Activated T-helper 2 cell treated with anti-CD3 and anti-CD28 coated beads, Interferon-gamma antibody, Interleukin-2, Interleukin-4, amounts not matched to agents 10 μg/mL and 5 μg/mL and 100 μg/mL, durations not matched to agents 14 hours and 24 hours and 36 hours (primary cell): ENCODE measurements around the gene MEGF11. TPM values are rescaled to one million over a fixed set of nuclear protein-coding genes. Genes with fewer than 3 reads are reported as not detected.

Source experiments
- DNase-seq: peaks from one replicate; pipeline ENCODE4 v3.0.0; 2021; ENCODE audit warnings: low spot score
- H3K27ac Mint-ChIP-seq: one replicate; pipeline ENCODE4 v1.8.0; 2021; ENCODE audit warnings: mixed read lengths
- H3K27me3 Mint-ChIP-seq: one replicate; pipeline ENCODE4 v1.8.0; 2021; ENCODE audit warnings: low read depth, mixed read lengths
- H3K36me3 Mint-ChIP-seq: one replicate; pipeline ENCODE4 v1.8.0; 2021; ENCODE audit warnings: low read depth, mixed read lengths
- H3K4me1 Mint-ChIP-seq: one replicate; pipeline ENCODE4 v1.8.0; 2021; ENCODE audit warnings: low read depth, mixed read lengths
- H3K4me3 Mint-ChIP-seq: one replicate; pipeline ENCODE4 v1.8.0; 2021; ENCODE audit warnings: low read depth, mild to moderate bottlenecking, moderate library complexity, mixed read lengths
- H3K9me3 Mint-ChIP-seq: one replicate; pipeline ENCODE4 v1.8.0; 2021; ENCODE audit warnings: mixed read lengths
- intact Hi-C: fragments of 100-400 bp; cut with micrococcal nuclease; formaldehyde crosslinking; loops from one replicate; pipeline ENCODE4 v1.15.1; 2023
- total RNA-seq: library from RNA; stranded (reverse); gene quantifications from 2 replicates; pipeline ENCODE4 v1.2.3, GENCODE V29; 2022

Gene MEGF11
- total RNA-seq, 1 donor from 2014 or later = not detected

DNA sequence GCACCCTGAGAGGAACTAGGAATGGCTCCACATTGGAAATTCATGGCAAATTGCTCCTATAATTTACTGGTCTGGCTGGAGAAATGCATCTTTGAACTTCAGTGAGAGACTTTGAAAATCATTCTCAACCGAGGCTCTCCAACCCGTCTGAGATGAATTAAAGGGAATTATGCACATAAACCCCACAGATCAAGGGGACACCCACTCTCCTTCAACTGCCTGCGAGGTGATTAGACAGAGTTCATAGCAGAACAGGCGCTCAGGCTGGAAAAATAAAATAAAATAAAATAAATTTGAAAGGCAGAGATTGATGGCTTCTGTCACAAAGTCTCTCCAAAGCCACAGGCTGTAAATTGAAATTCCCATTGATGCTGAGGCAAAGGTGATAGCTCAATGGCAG is 37.7 kb downstream of the MEGF11 start:
- intact Hi-C loops = no loop called here
- Mint-ChIP-seq H3K9me3 (no peaks in the 10 kb centered on the region), H3K27me3 (peaks cover 6% of the 10 kb centered on the region)

GRCh38 chr15:66214246-66214645 is 39.3 kb downstream of the MEGF11 start:
- Mint-ChIP-seq H3K36me3 (no peaks in the 10 kb centered on the region), H3K4me1 (no peaks in the 10 kb centered on the region), H3K27ac (no peak overlapping the region), H3K4me3 (no peak overlapping the region), H3K9me3 (no peaks in the 10 kb centered on the region), H3K27me3 (peaks cover 11% of the 10 kb centered on the region)
- intact Hi-C loops = no loop called here
- DNase-seq = no peak

More for the DNA sequence above, 37.7 kb downstream of the MEGF11 start:
- Mint-ChIP-seq H3K27ac (no peak overlapping the region), H3K36me3 (no peaks in the 10 kb centered on the region), H3K4me3 (no peak overlapping the region), H3K4me1 (no peaks in the 10 kb centered on the region)
- DNase-seq = no peak

- Mint-ChIP-seq H3K4me3 (no peak overlapping the region), H3K4me1 (no peaks in the 10 kb centered on the region), H3K9me3 (no peaks in the 10 kb centered on the region), H3K27ac (no peak overlapping the region), H3K27me3 (peaks cover 12% of the 10 kb centered on the region), H3K36me3 (no peaks in the 10 kb centered on the region)
- intact Hi-C loops = no loop called here
- DNase-seq = no peak
Observed at GRCh38 chr15:66212563-66212921, 41.0 kb downstream of the MEGF11 start.

GRCh38 chr15:66211670-66212562 is 41.6 kb downstream of the MEGF11 start:
- intact Hi-C loops = no loop called here
- DNase-seq = no peak
- Mint-ChIP-seq H3K9me3 (no peaks in the 10 kb centered on the region), H3K4me3 (no peak overlapping the region), H3K36me3 (no peaks in the 10 kb centered on the region), H3K27ac (no peak overlapping the region), H3K4me1 (no peaks in the 10 kb centered on the region), H3K27me3 (peaks cover 16% of the 10 kb centered on the region)

- intact Hi-C loops = no loop called here
- Mint-ChIP-seq H3K4me1 (no peaks in the 10 kb centered on the region), H3K4me3 (no peak overlapping the region), H3K36me3 (no peaks in the 10 kb centered on the region), H3K27ac (no peak overlapping the region), H3K27me3 (peaks cover 26% of the 10 kb centered on the region), H3K9me3 (no peaks in the 10 kb centered on the region)
- DNase-seq = no peak
Observed at GRCh38 chr15:66210684-66211083, 42.9 kb downstream of the MEGF11 start.

DNA sequence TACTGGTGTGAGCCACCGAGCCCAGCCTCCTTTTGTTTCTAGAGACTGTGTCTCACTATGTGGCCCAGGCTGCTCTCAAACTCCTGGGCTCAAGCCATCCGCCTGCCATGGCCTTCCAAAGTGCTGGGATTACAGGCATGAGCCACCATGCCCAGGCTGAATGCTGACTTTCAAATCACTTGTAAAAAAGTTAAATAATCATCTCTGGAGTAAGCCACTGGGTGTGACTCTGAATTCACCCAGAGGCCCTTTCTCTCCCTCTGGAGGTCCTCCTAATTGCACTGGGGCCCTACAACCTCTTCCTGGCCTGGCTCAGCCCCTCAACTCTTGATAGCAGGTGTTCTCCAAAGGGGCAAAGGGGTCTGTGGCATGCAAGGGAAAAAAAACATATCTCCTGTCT is 54.8 kb downstream of the MEGF11 start:
- Mint-ChIP-seq H3K27ac (no peak overlapping the region), H3K4me1 (peaks cover 3% of the 10 kb centered on the region), H3K4me3 (no peak overlapping the region), H3K27me3 (peaks cover 5% of the 10 kb centered on the region), H3K9me3 (no peaks in the 10 kb centered on the region), H3K36me3 (no peaks in the 10 kb centered on the region)
- intact Hi-C loops = no loop called here
- DNase-seq = no peak

DNA sequence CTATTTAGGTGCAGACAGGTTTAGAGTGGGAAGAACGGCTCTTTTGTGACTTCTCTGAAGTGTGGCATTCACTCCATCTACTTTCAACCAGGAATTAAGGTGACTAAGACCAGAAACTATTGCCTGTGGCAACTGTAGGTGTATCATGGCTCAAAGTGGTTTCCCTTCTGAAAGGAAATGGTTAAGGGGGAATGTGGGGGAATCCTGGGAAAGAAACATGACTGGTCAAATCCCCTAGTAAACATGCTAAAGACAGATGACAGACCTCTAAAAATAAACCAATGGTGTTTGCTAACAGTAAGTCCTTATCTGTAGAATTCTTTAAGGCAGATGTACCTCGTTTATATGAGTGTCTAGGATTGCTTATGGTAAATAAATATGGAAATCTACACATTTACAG is 56.9 kb downstream of the MEGF11 start:
- no peak for DNase-seq
- Mint-ChIP-seq H3K4me1 (peaks cover 3% of the 10 kb centered on the region), H3K4me3 (no peak overlapping the region), H3K9me3 (no peaks in the 10 kb centered on the region), H3K27ac (no peak overlapping the region), H3K36me3 (no peaks in the 10 kb centered on the region), H3K27me3 (peaks cover 6% of the 10 kb centered on the region)
- intact Hi-C loops = no loop called here

- no peak overlapping the region for H3K27ac Mint-ChIP-seq
- no peaks in the 10 kb centered on the region for H3K9me3 Mint-ChIP-seq
- intact Hi-C loops = no loop called here
- H3K27me3 Mint-ChIP-seq = peaks cover 4% of the 10 kb centered on the region
- no peaks in the 10 kb centered on the region for H3K36me3 Mint-ChIP-seq
- peaks cover 3% of the 10 kb centered on the region for H3K4me1 Mint-ChIP-seq
- no peak for DNase-seq
- H3K4me3 Mint-ChIP-seq = no peak overlapping the region
Observed at GRCh38 chr15:66195621-66196230, 57.8 kb downstream of the MEGF11 start.

GRCh38 chr15:66193066-66193465 is 60.5 kb downstream of the MEGF11 start:
- H3K4me3 Mint-ChIP-seq = no peak overlapping the region
- no peaks in the 10 kb centered on the region for H3K9me3 Mint-ChIP-seq
- no peak overlapping the region for H3K27ac Mint-ChIP-seq
- intact Hi-C loops = no loop called here
- H3K4me1 Mint-ChIP-seq = peaks cover 3% of the 10 kb centered on the region
- H3K27me3 Mint-ChIP-seq = peaks cover 5% of the 10 kb centered on the region
- no peaks in the 10 kb centered on the region for H3K36me3 Mint-ChIP-seq
- DNase-seq = no peak

- no peaks in the 10 kb centered on the region for H3K4me1 Mint-ChIP-seq
- no peak overlapping the region for H3K4me3 Mint-ChIP-seq
- no peak for DNase-seq
- no peaks in the 10 kb centered on the region for H3K9me3 Mint-ChIP-seq
- intact Hi-C loops = no loop called here
- H3K27me3 Mint-ChIP-seq = peaks cover 5% of the 10 kb centered on the region
- no peak overlapping the region for H3K27ac Mint-ChIP-seq
- no peaks in the 10 kb centered on the region for H3K36me3 Mint-ChIP-seq
Observed at GRCh38 chr15:66190746-66191145, 62.8 kb downstream of the MEGF11 start.

DNA sequence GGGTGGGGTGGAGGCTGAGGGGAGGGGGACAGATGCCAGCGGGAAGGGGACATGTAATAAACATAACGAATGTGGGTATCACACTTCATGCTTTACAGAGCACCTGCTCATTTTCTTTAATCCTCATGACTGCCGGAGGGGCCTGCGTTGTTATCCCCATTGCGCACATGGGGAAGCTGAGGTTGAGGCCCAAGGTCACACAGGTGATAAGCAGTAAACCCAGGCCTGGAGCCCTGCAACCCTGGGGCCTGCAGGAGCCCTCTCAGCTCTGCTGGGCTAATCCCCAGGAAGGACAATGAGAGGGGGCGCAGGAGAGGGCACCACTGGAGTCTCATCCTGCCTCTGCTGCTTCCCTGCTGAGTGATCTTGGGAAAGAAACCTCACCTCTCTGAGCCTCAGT is 64.3 kb downstream of the MEGF11 start:
- H3K36me3 Mint-ChIP-seq = no peaks in the 10 kb centered on the region
- no peak overlapping the region for H3K4me3 Mint-ChIP-seq
- no peak for DNase-seq
- H3K4me1 Mint-ChIP-seq = no peaks in the 10 kb centered on the region
- peaks cover 13% of the 10 kb centered on the region for H3K27me3 Mint-ChIP-seq
- no peaks in the 10 kb centered on the region for H3K9me3 Mint-ChIP-seq
- intact Hi-C loops = no loop called here
- no peak overlapping the region for H3K27ac Mint-ChIP-seq

DNA sequence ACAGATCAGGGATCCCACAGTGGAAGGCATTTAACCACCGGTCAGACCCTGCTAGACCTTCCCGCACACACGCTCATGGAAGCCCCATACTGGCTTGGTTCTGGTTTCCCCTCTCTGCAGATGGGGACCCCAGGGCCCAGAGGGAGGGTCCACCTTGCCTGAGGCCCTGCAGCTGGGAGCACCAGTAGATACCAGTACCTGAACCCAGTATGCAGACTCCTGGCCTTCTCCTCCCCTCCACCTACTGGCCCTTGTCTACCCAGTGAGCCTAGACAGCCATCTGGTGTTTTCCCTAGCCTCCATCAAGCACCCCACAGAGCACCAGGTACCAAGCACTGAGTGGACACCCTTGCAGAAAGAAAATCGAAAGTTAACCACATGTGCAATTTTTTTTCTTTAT is 65.1 kb downstream of the MEGF11 start:
- Mint-ChIP-seq H3K27me3 (peaks cover 13% of the 10 kb centered on the region), H3K36me3 (no peaks in the 10 kb centered on the region), H3K4me3 (no peak overlapping the region), H3K4me1 (no peaks in the 10 kb centered on the region), H3K27ac (no peak overlapping the region), H3K9me3 (no peaks in the 10 kb centered on the region)
- intact Hi-C loops = no loop called here
- DNase-seq = no peak

DNA sequence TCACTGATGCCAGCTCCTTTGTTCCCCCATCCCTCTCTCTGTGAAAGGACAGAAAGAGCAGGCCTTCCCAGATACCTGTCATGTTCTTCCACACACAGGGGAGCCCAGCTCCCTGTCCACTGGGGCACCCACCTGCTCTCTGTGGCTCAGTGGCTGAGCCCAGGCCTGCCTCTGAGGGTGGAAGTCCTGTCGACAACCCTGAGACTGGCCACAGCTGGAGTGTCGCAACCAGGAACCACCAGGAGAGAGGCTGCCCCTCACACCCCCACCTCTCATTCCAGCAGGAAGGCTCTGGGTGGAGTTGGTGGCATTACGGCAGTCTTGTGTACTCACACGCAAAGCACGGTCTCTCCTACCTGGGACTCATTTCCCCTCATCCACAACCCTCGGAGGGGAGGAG is 66.3 kb downstream of the MEGF11 start:
- Mint-ChIP-seq H3K4me3 (no peak overlapping the region), H3K27me3 (peaks cover 17% of the 10 kb centered on the region), H3K27ac (no peak overlapping the region), H3K9me3 (no peaks in the 10 kb centered on the region), H3K36me3 (no peaks in the 10 kb centered on the region), H3K4me1 (no peaks in the 10 kb centered on the region)
- DNase-seq = no peak
- intact Hi-C loops = no loop called here
